Thoracic aorta (tissue), 2 donors: ENCODE results near the gene KCNMB4. TPM values are rescaled to one million over a fixed set of nuclear protein-coding genes. Genes with fewer than 3 reads are reported as not detected.

Experiments used
- ATAC-seq: fragments of 150-250 bp; one replicate; pipeline ENCODE4 v1.8.0; 2017; ENCODE audit warnings: low read depth; ENCODE audit not compliant: insufficient number of reproducible peaks, low FRiP score
- DNase-seq: peaks from one replicate; pipeline ENCODE4 v3.0.0-alpha.2; 2020; ENCODE audit warnings: low spot score
- H3K27ac ChIP-seq, 2 donors: fragments of 200-600 bp; sonication (generic); 1 replicate in 1 of 2; 2 replicates in 1 of 2; pipeline ENCODE4 v1.5.1; 2016; ENCODE audit warnings: mild to moderate bottlenecking in 2 of 2, moderate library complexity in 2 of 2
- H3K27me3 ChIP-seq: fragments of 200-600 bp; sonication (generic); replicated peaks from 2 replicates; pipeline ENCODE4 v1.6.0; 2016; ENCODE audit warnings: mild to moderate bottlenecking; ENCODE audit not compliant: insufficient read depth
- H3K36me3 ChIP-seq: fragments of 200-600 bp; sonication (generic); one replicate; pipeline ENCODE4 v1.5.1; 2016
- H3K4me1 ChIP-seq, 2 donors: fragments of 200-600 bp; sonication (generic); 1 replicate in 1 of 2; 2 replicates in 1 of 2; pipeline versions ENCODE4 v1.5.1 to v1.6.0; 2016; ENCODE audit warnings: low read depth in 2 of 2, mild to moderate bottlenecking in 1 of 2; ENCODE audit not compliant: control insufficient read depth in 1 of 2
- H3K4me3 ChIP-seq: fragments of 200-600 bp; sonication (generic); 2 replicates; pipeline ENCODE4 v1.5.1; 2016; ENCODE audit warnings: mild to moderate bottlenecking
- H3K9me3 ChIP-seq: fragments of 200-600 bp; sonication (generic); 2 replicates; pipeline ENCODE4 v1.5.1; 2016
- CTCF ChIP-seq: fragments of 200-600 bp; sonication (generic); IDR thresholded peaks from one replicate; pipeline ENCODE4 v1.5.1; 2019; ENCODE audit warnings: antibody characterized with exemption
- total RNA-seq, 2 donors: library from RNA; depleted of rRNA; stranded (reverse); fragments of >200 nt; gene quantifications; one replicate each; pipeline versions ENCODE4 v1.1.0 to v1.2.3, GENCODE V29; 2016

The KCNMB4 gene
- total RNA-seq, 2 donors from 2014 or later, result 1.6 to 1.9 TPM

GRCh38 chr12:70351076-70351475 is 15.0 kb upstream of the KCNMB4 start:
- Histone ChIP-seq H3K36me3 (peaks cover 4% of the 10 kb centered on the region), H3K4me1 (no peaks in the 10 kb centered on the region), H3K4me3 (no peak overlapping the region), H3K27me3 (no peaks in the 10 kb centered on the region), H3K9me3 (no peaks in the 10 kb centered on the region), H3K27ac (no peak overlapping the region)
- ATAC-seq (no peak), DNase-seq (no peak)
- TF ChIP-seq CTCF, result no peak

GRCh38 chr12:70353780-70354660 is 12.1 kb upstream of the KCNMB4 start:
- Histone ChIP-seq H3K4me1 (no peaks in the 10 kb centered on the region), H3K27me3 (no peaks in the 10 kb centered on the region), H3K27ac (no peak overlapping the region), H3K36me3 (no peaks in the 10 kb centered on the region), H3K9me3 (no peaks in the 10 kb centered on the region), H3K4me3 (no peak overlapping the region)
- ATAC-seq (no peak), DNase-seq (no peak)
- no peak for TF ChIP-seq CTCF

- Histone ChIP-seq H3K9me3 (no peaks in the 10 kb centered on the region), H3K4me3 (no peak overlapping the region), H3K4me1 (no peaks in the 10 kb centered on the region), H3K27me3 (no peaks in the 10 kb centered on the region), H3K36me3 (no peaks in the 10 kb centered on the region), H3K27ac (no peak overlapping the region)
- ATAC-seq (no peak), DNase-seq (no peak)
- no peak for TF ChIP-seq CTCF
These were observed 11.3 kb upstream of the KCNMB4 start for GRCh38 chr12:70354787-70355186.

GRCh38 chr12:70355972-70356371 is 10.1 kb upstream of the KCNMB4 start:
- ATAC-seq (no peak), DNase-seq (no peak)
- Histone ChIP-seq H3K4me3 (no peak overlapping the region), H3K9me3 (no peaks in the 10 kb centered on the region), H3K4me1 (no peaks in the 10 kb centered on the region), H3K36me3 (no peaks in the 10 kb centered on the region), H3K27ac (no peak overlapping the region), H3K27me3 (no peaks in the 10 kb centered on the region)
- no peak for TF ChIP-seq CTCF

- H3K27me3 ChIP-seq, result no peaks in the 10 kb centered on the region
- H3K36me3 ChIP-seq, result no peaks in the 10 kb centered on the region
- H3K9me3 ChIP-seq, result no peaks in the 10 kb centered on the region
- DNase-seq, result no peak
- H3K27ac ChIP-seq, result no peak overlapping the region
- H3K4me1 ChIP-seq, result no peaks in the 10 kb centered on the region
- TF ChIP-seq CTCF, result no peak
- no peak for ATAC-seq
- H3K4me3 ChIP-seq, result no peak overlapping the region
These were observed 6.5 kb upstream of the KCNMB4 start for GRCh38 chr12:70359458-70360197.
